Hypothalamus (tissue), 51 donors: ENCODE results near the gene FAIM2.
A peak's percentile ranks its signal among the peaks of the same experiment; 100 is the strongest.
"Not testable (repeated sequence)": the region's sequence is repeated elsewhere in the genome, so short reads cannot be mapped to it uniquely, and the experiment has no call there.

ENCODE experiments used
- DNase-seq, 51 donors: peaks; one replicate each; lab custom pipeline; 2025; lab: John Stamatoyannopoulos, UW

FAIM2 gene

DNA sequence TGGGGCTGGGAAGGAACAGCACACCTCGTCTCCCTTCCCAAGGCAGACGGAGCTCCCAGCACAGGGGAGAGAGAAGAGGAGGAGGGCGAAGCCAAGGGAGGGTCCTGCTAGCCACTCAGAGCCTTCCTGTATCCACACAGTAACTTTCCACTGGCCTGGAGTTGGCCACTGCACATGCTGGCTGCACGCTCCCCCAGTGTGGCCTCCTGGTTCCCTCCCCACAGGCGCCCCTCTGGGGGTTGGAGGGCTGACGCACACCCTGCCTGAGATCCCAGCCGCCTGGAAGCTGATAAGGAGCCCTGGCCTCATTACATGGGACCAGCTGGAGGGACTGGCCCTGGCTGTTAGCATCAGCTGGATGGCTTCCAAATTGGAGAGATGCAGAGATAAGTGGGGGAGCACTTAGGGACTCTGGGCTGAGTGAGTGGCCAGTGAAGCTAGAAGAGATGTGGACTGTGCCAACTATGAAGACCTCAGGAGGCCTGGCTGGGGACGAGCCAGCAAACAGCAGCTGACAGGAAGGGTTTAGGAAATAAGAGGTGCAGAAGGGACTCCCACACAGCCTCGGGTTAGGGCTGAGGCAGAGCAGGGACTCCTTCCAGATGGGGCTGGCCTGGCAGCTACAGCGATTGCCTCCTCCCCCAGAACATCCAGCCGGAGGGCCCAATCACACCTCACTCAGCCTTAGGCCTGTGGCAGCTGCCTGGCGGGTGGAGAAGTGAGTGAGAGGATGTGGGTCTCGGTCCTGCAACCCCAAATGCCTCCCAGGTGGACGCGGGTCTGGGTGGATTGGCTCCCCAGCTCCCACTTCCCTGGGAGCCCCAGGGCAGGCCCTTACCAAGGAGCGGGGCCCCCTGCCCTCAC is 34.5 kb downstream of the FAIM2 start:
- DNase-seq = peak in 33 of 51 donors; percentile 23 to 75 (median 50)

DNA sequence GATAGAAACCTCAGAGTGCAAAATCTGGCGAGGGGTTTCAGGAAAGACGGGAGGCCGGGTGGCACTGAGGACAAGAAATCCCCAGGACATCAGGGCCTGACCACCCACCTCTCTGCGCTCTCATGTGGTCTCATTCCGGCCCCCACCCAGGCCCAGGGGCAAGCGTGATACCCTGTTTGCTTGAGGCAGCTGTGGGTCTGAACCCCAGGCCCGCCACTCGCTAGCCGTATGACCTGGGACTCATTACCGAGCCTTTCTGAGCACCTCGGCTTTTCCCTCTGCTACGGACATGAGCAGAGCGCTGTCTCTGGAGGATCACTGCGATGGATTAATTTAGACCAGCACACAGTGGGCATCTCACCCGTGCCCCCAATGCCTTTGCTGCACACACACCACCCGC is 35.3 kb downstream of the FAIM2 start:
- DNase-seq = no peak

GRCh38 chr12:49867570-49868341 is 35.9 kb downstream of the FAIM2 start:
- no peak for DNase-seq

- DNase-seq = peak in 39 of 51 donors; percentile 16 to 79 (median 49)
Measured at GRCh38 chr12:49866859-49867569, 36.7 kb downstream of the FAIM2 start.

DNA sequence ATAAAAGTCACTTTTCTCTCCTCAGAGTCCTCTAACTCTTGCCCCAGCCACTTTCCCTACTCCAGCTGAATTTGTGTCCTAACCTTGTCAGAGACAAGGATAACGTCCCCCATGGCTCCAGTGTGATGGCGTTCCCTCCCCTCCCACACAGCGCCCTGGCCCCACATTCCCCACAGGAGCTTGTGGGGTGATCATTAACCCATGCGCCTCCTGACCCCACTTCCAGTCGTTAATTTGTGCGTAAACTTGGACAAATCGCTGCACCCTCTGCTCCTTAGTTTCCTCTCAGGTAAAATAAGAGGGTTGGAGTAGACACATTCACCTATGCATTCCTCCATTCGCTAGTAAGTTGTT is 37.9 kb downstream of the FAIM2 start:
- no peak for DNase-seq

- DNase-seq = no peak
Measured at GRCh38 chr12:49865109-49865781, 38.5 kb downstream of the FAIM2 start.

DNA sequence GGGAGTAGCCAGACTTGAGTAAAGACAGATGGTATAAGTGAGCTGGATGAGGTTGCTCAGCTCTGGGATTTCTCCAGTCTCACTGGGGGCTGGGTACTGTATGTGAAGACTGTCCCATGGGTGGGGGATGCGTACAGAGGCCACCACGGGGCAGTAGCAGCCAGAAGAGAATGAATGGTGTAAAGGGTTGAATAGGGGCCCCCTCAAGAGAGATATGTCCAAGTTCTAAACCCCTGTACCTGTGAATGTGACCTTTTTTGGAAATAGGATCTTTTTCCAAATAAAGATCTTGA is 39.0 kb downstream of the FAIM2 start:
- DNase-seq = no peak

DNA sequence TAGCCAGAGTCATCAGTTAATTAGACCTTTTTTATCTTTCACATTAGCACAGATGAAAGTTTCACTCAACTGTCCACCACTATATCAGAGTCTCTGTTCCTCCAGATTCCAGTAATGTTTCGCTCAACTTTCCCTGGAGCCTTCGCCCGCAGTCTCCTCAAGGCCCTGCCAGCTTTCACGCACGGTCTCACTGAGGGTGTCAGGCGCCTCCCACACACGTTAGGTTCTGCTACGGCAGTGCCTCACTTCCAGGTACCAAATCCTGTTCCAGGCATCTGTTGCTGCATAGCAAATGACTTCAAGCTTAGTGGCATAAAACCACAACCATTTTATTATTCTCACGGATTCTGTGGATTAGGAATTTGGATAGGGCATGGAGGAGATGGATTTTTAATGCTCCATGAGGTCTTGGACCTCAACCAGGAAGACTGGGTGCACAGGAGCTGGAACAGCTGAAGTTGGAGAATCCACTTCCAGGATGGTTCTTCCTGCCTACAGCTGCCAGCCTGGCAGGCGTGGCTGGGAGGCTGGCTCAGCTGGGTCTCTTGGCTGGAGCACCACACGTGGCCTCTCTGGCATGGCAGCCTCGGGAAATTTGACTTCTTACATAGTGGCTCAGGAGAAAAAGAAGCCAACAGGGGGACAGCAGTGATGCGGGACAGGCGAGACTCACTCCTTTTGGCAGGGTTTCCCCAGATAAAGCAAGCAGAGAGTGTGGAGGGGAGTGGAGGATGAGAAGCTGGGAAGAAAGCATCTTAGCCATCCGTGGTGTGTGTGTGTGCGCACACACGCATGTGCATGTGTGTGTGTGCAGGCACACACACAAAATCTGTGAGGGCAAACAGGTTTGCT is 39.5 kb downstream of the FAIM2 start:
- peak in 3 of 51 donors; percentile 17 to 28 (median 18) for DNase-seq

GRCh38 chr12:49860921-49861320 is 42.8 kb downstream of the FAIM2 start:
- not testable (repeated sequence) for DNase-seq

GRCh38 chr12:49855890-49856289 is 47.8 kb downstream of the FAIM2 start:
- not testable (repeated sequence) for DNase-seq

- DNase-seq = no peak
Measured at GRCh38 chr12:49854976-49855375, 48.7 kb downstream of the FAIM2 start.

DNA sequence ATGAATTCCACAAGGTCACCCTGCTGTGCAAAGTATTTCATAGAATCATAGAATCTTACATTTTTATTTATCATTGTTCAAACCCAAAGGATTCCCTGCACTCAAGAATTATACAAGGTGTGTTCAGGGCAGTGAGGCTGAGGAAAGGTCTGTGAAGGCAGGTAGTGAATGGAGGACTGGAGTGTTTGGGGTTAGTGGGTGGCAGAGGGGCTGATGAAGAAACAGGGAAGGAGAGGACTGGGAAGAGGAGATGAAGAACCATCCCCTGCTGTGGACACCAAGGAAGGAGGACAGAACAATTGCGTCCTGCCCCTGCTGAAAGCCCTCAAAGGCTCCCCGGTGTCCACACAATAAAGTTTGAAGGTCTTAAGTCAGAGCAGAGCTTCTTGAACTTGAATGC is 50.0 kb downstream of the FAIM2 start:
- no peak for DNase-seq

DNA sequence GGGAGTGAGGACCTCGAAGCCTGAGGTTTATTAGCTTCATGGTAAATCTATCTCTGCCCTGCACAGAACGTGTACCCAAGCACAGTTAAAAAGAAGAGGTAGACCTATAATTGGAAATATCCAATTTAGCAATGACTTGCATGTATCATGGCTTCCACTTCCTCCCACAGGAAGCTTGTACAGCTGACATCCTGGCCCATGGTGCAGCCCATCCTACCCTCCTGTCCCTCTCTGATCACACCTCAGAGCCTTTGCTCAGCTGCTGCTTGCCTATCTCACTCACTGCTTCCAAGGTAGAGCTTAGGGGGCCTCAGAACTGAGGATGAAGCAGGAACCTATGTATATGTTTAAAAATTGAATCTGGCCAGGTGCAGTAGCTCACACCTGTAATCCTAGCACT is 56.5 kb downstream of the FAIM2 start:
- no peak for DNase-seq

- DNase-seq = no peak
Measured at GRCh38 chr12:49846032-49846431, 57.7 kb downstream of the FAIM2 start.

DNA sequence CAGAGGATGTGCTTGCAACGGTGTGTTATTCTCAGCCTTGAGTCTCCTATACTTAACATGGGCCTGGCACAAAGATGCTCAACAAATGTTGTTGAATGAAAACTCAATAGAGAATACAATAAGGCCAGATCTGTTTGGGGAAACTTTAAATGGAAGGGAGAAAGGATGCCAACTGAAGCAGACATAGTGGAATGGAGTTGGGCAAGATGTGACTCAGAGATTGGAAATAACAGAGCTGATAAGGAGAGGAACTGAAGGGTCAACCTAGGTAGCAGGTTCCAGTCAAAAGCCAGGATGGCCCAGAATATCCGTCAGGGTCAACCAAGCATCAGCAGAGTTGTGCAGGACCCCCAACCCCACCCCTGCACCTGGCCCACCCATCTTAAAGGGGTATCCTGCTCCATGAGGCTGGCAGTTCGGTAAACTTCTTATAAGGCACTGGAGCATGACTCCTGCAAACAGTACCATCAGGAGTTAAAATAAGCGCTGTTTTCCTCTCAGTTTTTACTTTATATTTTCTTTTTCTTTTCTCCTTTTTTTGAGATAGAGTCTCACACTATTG is 59.7 kb downstream of the FAIM2 start:
- DNase-seq = no peak

DNA sequence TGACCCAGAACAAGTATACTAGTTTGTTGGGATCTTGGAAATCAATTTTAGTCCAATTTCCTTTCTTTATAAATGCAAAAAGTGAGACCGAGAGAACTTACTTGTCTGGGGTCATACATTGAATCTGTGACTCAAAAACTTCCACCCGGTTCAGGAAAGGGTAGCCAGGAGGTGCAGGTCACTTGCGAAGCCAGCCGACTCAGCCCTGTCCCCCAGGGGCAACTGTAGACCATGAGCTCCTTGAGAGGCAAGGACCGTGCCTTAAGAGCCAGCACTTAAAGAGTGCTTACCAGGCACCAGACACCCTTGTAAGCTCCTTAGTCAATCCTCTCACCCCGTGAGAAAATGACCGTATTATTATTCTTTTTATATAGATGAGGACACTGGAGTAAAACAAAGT is 60.3 kb downstream of the FAIM2 start:
- DNase-seq = no peak

- peak; percentile 62 to 94 (median 83) for DNase-seq
Measured at GRCh38 chr12:49842519-49843352, 61.0 kb downstream of the FAIM2 start, which contains the start of gene BCDIN3D. Gene BCDIN3D, minus strand, starts transcription at chr12:49843106. Its CDS starts 19 bp downstream, at chr12:49843087.

DNA sequence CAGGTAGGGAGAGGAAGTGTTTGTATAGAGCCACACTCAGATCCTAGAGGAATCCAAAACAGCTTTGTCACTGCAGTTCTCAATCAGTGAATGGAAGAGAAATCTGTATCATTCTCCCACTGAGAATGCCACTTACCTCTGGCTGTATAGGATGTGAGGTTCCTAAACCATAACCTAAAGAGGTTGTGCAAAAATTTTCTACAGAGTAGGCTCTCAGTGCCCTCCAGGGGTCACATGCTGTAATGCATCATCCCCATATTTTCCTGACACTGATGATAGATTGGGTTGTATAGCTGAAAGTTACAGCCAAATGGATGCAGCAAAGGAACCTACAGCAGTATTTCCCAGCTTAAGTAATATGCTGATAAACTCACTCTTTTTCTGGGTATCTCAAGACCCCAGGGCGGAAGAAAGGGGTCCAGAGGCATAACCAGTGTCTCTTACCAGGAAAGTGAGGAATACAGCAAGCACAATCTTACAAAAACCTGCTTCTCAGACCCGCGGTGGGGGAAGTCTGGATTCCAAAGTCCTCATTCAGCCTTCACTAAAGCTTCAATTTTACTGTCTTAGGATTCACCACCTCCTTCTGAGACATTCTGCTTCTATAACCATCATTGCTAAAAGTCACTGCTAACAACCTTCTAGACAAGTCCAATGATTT is 64.6 kb downstream of the FAIM2 start:
- peak in 8 of 51 donors; percentile 5 to 37 (median 14) for DNase-seq
